Immature natural killer cell (primary cell): Measurements from ENCODE around the gene EEIG1. TPM values are rescaled to one million over a fixed set of nuclear protein-coding genes. Genes with fewer than 3 reads are reported as not detected.

Experiments used
- DNase-seq, 3 donors: peaks; one replicate each; pipeline ENCODE4 v3.0.0; 2022; ENCODE audit warnings: mixed read lengths in 1 of 3
- H3K27ac Mint-ChIP-seq, 6 donors: one replicate each; pipeline ENCODE4 v1.8.0; 2020; ENCODE audit warnings: mixed read lengths in 6 of 6, mild to moderate bottlenecking in 5 of 6, inconsistent platforms in 4 of 6, moderate library complexity in 3 of 6
- H3K27me3 Mint-ChIP-seq, 3 donors: one replicate each; pipeline ENCODE4 v1.8.0; 2020 to 2021; ENCODE audit warnings: low read depth in 3 of 3, mild to moderate bottlenecking in 3 of 3, mixed read lengths in 3 of 3, moderate library complexity in 3 of 3, inconsistent platforms in 1 of 3
- H3K36me3 Mint-ChIP-seq, 3 donors: one replicate each; pipeline ENCODE4 v1.8.0; 2020; ENCODE audit warnings: mixed read lengths in 3 of 3, inconsistent platforms in 2 of 3, mild to moderate bottlenecking in 2 of 3
- H3K4me1 Mint-ChIP-seq, 2 donors: one replicate each; pipeline ENCODE4 v1.8.0; 2020; ENCODE audit warnings: inconsistent platforms in 2 of 2, mild to moderate bottlenecking in 2 of 2, mixed read lengths in 2 of 2, moderate library complexity in 1 of 2
- H3K4me3 Mint-ChIP-seq, 5 donors: one replicate each; pipeline ENCODE4 v1.8.0; 2020; ENCODE audit warnings: mild to moderate bottlenecking in 5 of 5, mixed read lengths in 5 of 5, inconsistent platforms in 3 of 5, moderate library complexity in 3 of 5
- H3K9me3 Mint-ChIP-seq, 6 donors: one replicate each; pipeline ENCODE4 v1.8.0; 2020; ENCODE audit warnings: mild to moderate bottlenecking in 6 of 6, mixed read lengths in 6 of 6, inconsistent platforms in 4 of 6, moderate library complexity in 3 of 6
- polyA plus RNA-seq, 3 donors: library from polyadenylated mRNA; unstranded; fragments of 300-500 nt; fragmentation: Illumina TruSeq; gene quantifications; one replicate each; pipeline ENCODE4 v1.2.3, GENCODE V29; 2021

Gene EEIG1
- polyA plus RNA-seq, 3 donors from 2014 or later: 7.6 to 19.6 (median 14.7) TPM

DNA sequence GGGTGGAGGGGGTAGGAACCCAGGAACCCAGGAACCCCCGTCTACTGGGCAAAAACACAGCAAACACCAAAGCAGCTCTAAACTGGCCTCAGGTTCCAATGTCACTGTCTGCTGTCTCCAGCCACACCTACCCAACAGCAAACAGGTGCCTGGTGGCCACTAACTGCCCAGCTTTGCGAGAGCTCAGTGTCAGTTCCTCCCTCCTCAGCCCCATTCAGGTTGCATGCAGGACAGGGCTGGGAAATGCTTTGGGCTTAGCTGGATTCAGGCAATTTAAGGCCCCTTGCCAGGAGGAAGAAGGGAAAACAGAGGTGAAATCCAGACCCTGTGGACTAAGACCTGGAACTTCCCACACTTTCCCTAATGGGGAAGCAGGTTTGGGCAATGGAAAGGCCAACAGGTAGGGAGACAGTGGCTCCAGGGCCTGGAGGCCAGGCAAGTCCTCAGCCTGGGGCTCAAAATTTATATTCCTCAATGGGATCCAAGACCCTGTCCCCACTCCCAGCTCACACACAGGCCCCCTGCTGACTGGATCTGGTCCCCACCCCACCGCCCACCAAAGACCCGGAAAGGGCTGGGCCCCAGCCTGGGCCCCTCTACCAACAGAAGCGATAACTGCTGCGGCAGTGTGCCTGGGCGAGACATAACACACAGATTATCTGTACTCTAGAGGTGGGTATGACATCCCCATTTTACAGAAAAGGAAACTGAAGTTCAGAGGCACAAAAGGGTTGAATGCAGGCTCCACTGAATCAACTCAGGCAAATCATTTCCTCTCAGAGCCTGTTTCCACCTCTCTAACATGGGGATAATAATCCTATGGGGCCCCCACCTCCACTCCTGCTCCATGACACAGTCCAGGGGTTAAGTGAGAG, 3.5 kb downstream of the EEIG1 start:
- no peaks in the 10 kb centered on the region for H3K36me3 Mint-ChIP-seq
- H3K9me3 Mint-ChIP-seq: no peaks in the 10 kb centered on the region
- H3K27ac Mint-ChIP-seq: no peak overlapping the region
- peak overlapping the region in 2 of 5 donors; percentile 35 to 46 for H3K4me3 Mint-ChIP-seq
- no peak for DNase-seq
- H3K4me1 Mint-ChIP-seq: peaks cover 40 to 45% of the 10 kb centered on the region in 2 donors
- peaks cover 2 to 5% (median 5%) of the 10 kb centered on the region in 3 donors for H3K27me3 Mint-ChIP-seq

DNA sequence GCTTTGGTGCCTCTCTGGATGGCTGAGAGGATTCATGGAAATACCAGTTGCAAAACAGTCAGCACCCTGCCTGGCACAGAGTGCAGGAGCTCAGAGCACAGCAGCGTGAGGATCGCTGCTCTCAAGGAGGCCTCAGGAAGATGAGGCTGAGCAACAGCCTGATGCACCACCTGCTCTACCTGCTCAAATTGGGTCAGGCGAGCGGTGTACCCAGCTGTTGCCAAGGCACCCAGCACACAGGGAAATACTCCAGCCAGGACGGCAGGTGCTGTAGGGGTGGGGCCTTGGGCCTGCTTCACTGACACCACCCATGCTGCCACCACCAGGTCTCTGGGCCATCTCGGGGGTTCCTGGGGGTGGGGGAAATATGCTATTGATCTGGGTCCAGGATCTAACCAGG, 4.3 kb downstream of the EEIG1 start:
- Mint-ChIP-seq H3K4me3 (no peak overlapping the region), H3K27me3 (peaks cover 2 to 7% (median 4%) of the 10 kb centered on the region in 3 donors), H3K9me3 (no peaks in the 10 kb centered on the region), H3K27ac (peak overlapping the region in 1 of 6 donors; percentile 29), H3K4me1 (peaks cover 43 to 50% of the 10 kb centered on the region in 2 donors), H3K36me3 (no peaks in the 10 kb centered on the region)
- no peak for DNase-seq

DNA sequence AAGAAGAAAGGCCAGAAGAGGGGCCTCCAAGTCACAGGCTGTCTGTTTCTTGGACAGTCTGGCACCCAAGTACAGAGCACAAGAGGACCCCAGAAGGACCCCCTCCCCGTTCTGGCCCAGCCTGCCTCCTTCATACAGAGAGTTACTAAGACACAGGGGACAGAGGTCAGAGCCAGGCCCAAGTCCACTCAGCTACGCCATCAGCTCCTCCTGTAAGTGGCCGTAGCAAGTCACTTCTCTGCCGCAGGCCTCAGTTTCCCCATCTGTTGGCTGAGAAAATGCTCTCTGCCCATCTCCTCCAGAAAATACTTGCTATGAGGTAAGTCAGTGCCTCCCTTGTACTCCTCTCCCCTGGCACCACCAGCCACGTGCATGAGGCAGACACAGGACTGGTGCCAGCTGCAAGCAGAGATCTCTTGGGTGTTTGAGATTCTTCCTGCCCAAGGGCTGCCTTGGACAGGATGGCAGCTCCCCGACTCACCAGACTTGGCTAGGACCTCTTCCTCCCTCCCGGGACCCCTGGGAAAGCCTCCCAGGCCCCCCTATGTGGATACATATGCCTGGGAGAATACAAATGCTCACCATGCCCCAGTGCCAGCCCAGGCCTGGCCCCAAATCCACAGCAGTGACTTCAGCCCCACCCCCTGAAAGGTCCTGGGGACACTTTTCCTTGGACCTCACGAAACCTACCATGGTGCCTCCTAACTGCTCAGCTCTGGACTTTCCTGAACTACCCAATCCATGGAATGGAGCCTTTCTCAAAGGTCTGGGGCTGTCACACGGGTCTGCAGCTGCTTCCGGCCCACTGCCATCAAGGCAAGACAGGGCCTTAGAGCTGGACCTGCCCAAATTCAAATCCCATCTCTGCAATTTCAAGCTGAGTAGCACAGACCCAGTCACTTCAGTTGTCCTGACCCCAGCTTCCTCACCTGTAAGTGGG, 5.1 kb downstream of the EEIG1 start:
- Mint-ChIP-seq H3K4me3 (no peak overlapping the region), H3K9me3 (no peaks in the 10 kb centered on the region), H3K4me1 (peaks cover 47 to 53% of the 10 kb centered on the region in 2 donors), H3K36me3 (no peaks in the 10 kb centered on the region), H3K27me3 (peaks cover 2 to 4% (median 2%) of the 10 kb centered on the region in 3 donors), H3K27ac (peak overlapping the region in 1 of 6 donors; percentile 34)
- DNase-seq: no peak

DNA sequence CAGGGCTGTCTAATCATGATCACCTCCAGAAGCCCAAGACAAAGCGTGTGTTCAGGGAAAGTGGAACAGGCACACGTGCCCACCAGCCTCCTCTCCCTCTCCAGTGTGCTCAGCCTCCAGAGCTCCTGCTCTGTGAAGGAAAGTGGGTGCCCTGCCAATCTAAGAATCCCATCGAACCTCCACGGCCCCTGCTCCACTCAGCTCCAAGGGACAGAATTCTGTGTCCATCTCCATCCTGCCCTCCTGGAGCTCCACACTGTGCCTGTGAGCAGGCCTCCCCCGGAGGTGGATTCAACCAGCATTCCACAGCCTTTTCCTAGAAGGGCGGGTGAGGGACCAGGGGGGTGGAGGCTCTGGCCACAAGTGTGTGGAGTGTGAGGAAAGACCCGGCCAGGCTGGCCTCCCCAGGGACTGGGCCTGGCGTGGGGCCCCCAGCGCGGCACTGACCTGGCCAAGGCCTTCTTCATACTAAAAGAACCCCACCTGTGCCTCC, 6.0 kb downstream of the EEIG1 start:
- Mint-ChIP-seq H3K4me1 (peaks cover 53 to 57% of the 10 kb centered on the region in 2 donors), H3K9me3 (no peaks in the 10 kb centered on the region), H3K27me3 (peaks cover 0 to 4% (median 3%) of the 10 kb centered on the region in 3 donors), H3K36me3 (no peaks in the 10 kb centered on the region), H3K4me3 (no peak overlapping the region), H3K27ac (peak overlapping the region in 2 of 6 donors; percentile 1 to 8)
- no peak for DNase-seq

DNA sequence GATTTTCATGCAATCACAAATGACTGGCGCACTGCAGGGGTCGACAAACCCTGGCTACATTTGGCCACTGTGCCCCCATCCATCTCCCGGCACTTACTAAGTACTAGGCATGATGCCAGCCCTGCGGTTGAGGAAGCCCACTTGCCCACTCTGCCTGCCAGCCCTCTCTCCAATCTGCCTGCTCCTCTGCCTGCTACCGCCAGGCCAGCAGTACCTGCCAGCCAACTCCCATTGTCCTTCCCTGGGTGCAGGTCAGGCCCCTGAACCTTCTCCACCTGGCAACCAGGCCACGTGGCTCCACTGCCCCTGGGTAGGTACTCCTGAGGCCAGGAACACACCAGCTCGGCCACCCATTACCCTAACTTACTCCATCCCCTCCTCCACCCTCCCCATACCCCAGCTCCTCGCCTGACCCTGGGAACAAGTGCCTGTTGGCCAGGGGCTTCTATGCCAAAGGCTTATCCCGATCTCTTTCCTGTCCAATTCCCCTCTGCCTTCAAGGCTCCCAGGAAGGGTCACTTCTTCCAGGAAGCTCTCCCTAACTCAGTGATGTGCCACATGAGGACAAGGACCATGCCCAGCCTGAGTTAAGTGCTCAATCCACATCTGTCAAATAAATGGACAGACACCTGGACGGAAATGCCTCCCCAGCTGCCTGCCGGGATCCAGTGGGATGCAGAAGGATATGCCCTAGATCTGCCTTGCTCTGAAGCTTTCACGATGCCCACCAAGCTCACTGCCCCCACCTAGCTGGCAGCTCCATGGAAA, 6.6 kb downstream of the EEIG1 start:
- DNase-seq: no peak

DNA sequence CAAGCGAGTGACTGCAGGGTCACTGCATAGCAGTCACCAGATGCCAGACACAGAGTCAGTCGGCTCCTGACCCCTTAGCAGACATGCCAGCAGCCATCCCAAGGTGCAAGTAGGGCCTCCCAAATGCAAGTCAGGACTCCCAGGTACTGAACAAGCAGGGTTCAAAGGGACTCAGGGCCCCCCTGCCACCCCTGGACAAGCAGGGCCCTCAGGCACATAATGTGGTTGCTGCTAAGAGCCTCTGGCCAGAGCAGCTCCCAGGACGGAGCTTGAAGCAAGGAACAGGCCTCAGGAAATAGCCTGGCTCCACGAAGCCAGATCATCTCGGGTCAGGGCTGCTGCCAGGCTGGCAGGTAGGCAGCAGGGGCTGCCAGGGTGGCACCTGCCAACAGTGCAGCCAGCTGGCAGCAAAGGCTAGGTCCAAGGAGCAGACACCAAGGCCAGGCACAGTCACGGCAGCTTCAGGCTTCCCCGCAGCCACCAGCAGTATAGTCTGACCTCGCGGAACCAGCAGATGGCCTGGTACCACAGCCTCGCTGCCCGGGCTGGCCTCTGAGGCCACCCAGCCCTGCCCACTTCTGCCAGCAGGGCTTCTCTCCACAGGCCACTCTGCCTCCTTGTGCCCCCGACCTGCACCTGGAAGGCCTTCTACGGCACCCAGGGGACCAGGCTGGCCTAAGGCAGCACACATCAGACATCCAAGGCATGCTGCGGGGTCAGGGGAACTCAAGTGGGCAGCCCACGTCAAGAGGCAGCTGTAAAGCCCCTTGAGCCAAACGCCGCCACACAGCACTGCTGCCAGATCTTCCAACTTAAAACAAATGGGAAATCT, 7.4 kb downstream of the EEIG1 start:
- Mint-ChIP-seq H3K4me1 (peaks cover 47 to 48% of the 10 kb centered on the region in 2 donors), H3K27me3 (peaks cover 0 to 4% (median 4%) of the 10 kb centered on the region in 3 donors), H3K9me3 (no peaks in the 10 kb centered on the region), H3K36me3 (no peaks in the 10 kb centered on the region), H3K27ac (peak overlapping the region in 2 of 6 donors; percentile 16 to 49), H3K4me3 (peak overlapping the region in 1 of 5 donors; percentile 41)
- DNase-seq: no peak

More for the DNA sequence above, 6.6 kb downstream of the EEIG1 start:
- Mint-ChIP-seq H3K36me3 (no peaks in the 10 kb centered on the region), H3K27ac (peak overlapping the region in 2 of 6 donors; percentile 1 to 8), H3K4me1 (peaks cover 50 to 52% of the 10 kb centered on the region in 2 donors), H3K4me3 (no peak overlapping the region), H3K27me3 (peaks cover 0 to 4% (median 4%) of the 10 kb centered on the region in 3 donors), H3K9me3 (no peaks in the 10 kb centered on the region)

DNA sequence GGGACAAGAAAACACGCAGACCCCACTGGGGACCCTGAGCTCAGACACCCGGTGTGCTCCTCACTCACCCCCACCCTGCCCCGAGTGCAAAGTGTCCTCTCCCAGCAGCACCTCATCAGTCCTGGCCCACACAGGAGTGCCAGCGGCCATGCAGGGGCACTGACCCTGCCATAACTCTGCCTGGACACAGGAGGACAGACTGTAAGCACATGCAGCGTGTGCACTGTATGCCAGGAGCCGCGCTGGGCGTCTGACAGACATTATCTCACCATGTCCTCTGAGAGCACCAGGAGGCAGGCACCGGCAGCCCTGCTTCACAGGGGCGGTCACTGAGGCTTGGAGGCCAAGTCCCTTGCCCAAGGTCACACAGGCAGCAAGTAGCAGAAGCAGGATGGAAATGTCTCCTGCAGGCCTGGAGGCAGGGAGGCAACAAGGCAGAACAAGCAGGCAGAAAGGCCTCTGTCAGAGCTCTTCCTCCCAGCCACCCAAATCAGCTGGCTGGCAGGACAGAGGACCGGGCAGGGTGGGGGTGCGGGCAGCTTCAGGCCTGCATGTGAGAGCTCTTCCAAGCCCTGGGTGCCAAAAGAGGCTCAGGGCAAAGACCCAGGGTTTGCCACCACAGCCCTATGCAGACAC, 8.4 kb downstream of the EEIG1 start:
- Mint-ChIP-seq H3K36me3 (no peaks in the 10 kb centered on the region), H3K27ac (peak overlapping the region in 2 of 6 donors; percentile 29 to 64), H3K9me3 (no peaks in the 10 kb centered on the region), H3K4me3 (peak overlapping the region in 3 of 5 donors; percentile 8 to 25 (median 12)), H3K27me3 (peaks cover 0 to 5% (median 4%) of the 10 kb centered on the region in 3 donors), H3K4me1 (peaks cover 41 to 42% of the 10 kb centered on the region in 2 donors)
- no peak for DNase-seq

DNA sequence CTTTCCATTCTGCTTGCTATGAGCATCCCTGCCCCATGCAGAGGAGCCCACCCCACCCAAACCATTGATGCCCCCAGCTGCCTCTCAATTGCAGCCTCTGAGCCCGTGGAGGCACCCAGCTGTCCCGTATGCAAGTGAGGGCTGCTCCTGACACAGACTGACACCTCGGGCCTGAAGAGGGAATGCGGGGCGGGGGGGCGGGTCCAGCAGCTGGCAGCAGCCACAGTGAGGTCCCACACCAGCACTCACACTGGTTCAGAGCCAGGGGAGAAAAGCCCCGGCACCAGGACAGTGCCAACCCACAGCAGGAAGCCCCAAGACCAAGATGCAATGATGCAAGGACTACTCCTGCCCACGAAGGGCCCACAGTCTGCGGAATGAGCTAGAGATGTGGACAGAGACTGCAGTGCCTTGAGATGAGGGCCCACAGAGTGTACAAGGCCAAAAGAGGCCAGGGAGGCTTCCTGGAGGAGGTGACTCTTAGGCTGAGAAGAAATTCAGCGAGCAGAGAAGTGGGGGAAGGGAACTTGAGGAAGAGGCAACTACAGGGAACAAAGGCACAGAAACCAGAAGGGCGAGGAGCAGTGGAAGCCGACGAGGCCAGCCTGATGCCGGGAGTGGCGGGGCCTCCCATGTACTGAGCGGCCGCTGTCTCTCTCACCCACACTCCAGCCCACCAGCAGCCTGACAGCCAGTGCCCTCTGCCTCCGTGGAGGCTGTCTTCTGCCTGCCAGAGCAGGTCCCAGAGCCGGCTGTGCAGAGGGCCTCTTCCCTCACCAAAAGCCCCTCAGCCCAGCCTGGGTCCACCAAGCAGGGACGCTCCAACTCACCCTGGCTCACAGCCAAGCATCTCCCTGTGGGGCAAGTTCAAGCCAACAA, 9.2 kb downstream of the EEIG1 start:
- peak; percentile 48 to 63 (median 55) for DNase-seq
- H3K27ac Mint-ChIP-seq: peak overlapping the region; percentile 69 to 95 (median 88)
- no peaks in the 10 kb centered on the region for H3K9me3 Mint-ChIP-seq
- H3K27me3 Mint-ChIP-seq: peaks cover 0 to 5% (median 4%) of the 10 kb centered on the region in 3 donors
- H3K36me3 Mint-ChIP-seq: no peaks in the 10 kb centered on the region
- peak overlapping the region; percentile 43 to 83 (median 77) for H3K4me3 Mint-ChIP-seq
- peaks cover 40 to 41% of the 10 kb centered on the region in 2 donors for H3K4me1 Mint-ChIP-seq

DNA sequence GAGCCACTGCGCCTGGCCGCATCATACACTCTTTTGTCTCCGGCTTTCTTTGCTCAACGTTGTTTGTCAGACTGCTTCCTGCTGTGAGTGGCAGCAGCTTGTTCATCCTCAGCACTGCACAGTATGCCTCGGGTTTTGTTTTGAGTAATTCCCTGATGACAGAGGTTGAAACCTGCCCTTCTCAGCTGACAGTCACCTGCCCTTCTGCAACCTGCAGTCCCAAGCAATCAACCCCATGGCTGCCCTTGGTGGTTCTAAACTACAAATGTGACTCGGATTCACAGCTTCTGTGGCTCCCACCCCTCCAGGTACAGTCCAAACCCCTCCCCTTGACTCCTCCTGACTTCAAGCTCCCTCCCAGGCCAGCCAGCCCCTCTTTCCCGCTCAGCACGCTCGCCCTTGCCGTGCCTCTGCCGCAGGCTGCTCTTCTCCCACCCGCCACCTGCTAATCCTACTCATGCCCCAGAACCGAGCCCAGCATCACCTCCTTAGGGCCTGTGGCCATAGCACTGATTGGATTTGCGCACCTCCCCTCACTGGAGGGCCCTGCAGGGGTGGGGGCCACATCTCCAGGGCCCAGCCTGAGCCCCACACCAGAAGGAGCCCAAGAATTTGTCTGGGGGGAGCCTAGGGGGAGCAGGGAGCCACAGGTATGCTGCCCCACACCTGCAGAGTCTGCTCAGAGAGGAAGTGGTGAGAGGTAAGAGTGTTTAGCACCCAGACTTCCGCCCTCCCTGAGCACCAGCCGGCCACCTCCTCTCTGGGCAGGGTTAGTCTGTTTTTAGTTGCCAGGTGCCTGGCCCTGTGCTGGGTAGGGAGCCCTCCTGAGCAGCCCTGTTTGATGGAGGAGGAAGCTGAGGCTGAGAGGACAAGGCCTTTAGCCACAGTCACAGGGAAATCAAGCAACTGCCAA, 10.1 kb downstream of the EEIG1 start:
- H3K4me3 Mint-ChIP-seq: peak overlapping the region; percentile 6 to 79 (median 27)
- H3K4me1 Mint-ChIP-seq: peaks cover 36 to 38% of the 10 kb centered on the region in 2 donors
- peak overlapping the region; percentile 42 to 95 (median 76) for H3K27ac Mint-ChIP-seq
- no peaks in the 10 kb centered on the region for H3K36me3 Mint-ChIP-seq
- DNase-seq: peak in 2 of 3 donors; percentile 22 to 29
- H3K9me3 Mint-ChIP-seq: no peaks in the 10 kb centered on the region
- H3K27me3 Mint-ChIP-seq: peaks cover 0 to 5% (median 4%) of the 10 kb centered on the region in 3 donors

DNA sequence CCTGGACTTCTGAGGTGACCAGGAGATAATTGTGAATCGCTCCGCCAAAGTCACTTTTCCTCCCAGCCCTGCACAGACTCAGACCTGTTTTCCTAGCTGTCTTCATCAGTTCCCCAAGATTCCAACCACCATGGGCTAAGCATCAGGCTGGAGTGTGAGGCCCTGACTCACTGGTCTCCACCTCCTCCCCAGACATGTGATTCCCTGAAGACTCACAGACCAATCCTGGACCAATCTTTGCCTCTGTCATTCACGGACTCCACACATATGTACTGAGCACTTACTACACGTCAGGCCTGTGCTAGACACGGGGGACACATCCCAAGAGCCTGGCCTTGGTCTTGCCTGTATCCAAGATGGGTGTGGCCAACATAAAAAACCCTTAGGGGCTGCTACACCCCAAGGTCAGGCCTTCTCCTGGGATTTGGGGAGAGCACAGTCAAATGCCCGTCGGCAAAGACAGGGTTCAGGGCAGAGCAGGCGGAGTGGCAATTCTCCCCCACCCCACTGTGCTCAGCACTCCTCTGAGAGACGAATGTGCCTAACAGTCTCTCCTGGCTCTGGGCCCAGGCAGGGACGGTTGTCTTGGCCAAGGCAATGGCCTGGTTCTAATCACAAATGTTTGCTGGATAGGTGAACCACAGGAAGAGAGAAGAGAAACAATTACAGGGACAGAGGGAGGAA, 11.9 kb downstream of the EEIG1 start:
- Mint-ChIP-seq H3K4me1 (peaks cover 32 to 36% of the 10 kb centered on the region in 2 donors), H3K36me3 (no peaks in the 10 kb centered on the region), H3K27me3 (peaks cover 0 to 5% (median 4%) of the 10 kb centered on the region in 3 donors), H3K4me3 (no peak overlapping the region), H3K9me3 (no peaks in the 10 kb centered on the region), H3K27ac (peak overlapping the region in 1 of 6 donors; percentile 6)
- no peak for DNase-seq
